Embryonic facial prominence (tissue), 1 donor: Measurements from ENCODE around the gene ABCA10.

Experiments
- DNase-seq: peaks from one replicate; pipeline ENCODE4 v3.0.0-alpha.2; 2016; ENCODE audit errors: extremely low spot score

The ABCA10 gene

DNA sequence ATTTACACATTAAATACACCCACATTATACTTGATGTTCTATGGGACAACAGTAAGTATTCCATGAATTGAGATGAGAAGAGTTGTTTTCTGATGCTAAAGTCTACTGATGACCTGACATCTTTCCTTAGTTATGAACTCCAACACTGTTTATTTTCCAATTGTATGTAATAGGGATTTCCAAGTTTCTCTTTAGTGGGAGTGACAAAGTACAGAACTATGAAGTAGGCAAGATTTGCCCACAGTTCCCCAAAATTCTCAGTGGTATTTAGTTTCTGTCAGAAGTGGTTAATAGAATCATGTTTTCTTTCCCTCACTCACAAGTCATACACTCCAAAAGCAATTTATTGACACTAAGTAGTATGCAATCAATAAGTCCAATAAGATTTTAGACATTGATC lies 64.4 kb downstream of the ABCA10 start:
- DNase-seq: no peak

DNA sequence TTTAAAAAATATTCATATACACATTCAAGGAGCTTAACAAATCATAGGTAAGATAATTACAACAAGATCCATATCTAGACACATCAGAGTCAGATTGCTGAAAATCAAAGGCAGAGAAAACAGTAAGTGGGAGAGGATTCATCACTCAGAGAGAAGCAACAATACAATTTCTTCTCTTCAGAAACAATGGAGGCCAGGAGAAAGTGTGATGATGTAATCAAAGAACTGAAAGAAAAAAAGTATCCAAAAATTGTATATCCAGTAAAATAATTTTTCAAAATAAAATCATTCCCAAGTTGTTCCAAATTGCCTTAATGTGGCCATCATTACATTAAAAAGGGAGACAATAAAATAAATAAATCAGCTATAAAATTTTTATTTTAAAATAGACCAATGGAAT lies 69.2 kb downstream of the ABCA10 start:
- no peak for DNase-seq

DNA sequence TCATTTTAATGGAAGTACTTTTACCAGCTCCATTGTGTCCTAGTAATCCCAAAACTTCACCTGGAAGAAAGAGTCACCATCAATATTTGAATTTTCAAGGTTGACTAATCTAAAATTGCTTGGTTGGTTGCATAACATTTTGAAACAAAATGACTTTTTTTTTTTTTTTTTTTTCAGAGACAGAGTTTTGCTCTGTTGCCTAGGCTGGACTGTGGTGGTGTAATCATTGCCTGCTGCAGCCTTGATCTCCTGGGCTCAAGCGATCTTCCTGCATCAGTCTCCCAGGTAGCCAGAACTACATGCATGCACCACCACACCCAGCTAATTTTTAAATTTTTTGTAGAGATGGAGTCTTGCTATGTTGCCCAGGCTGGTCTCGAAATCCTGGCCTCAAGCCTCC lies 74.4 kb downstream of the ABCA10 start:
- DNase-seq: no peak

DNA sequence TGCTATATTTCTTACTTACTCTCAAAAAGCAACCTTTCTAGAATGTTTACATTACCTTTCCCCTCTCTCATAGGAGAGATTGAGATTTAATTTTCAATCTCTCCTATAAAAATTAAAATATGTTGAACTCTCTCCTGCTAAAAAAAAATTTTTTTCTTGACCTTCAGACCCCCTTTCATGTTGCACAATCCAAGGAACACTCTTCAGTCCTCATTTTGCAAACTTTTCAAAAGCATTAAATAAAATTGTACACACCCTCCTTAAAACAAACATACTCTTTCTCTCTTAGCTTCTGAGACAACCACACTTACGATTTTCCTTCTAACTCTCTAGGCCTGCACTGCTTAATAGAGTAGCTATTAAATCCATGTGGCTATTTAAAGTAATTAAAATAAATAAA lies 78.3 kb downstream of the ABCA10 start:
- DNase-seq: no peak

DNA sequence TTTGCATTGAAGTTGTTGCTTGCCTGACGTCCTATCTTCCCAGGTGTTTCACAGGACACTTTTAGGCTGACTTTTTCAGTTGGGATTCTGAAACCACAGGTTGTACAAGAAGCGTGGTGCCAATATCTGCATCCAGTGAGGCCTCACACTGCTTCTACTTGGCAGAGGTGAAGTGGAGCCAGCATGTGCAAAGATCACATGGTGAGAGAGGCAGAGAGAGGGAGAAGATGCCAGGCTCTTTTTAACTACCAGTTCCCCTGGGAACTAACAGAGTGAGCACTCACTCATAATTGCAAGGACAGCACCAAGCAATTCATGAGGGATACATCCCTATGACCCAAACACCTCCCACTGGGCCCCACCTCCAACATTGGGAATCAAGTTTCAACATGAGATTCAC lies 81.2 kb downstream of the ABCA10 start:
- DNase-seq: no peak

DNA sequence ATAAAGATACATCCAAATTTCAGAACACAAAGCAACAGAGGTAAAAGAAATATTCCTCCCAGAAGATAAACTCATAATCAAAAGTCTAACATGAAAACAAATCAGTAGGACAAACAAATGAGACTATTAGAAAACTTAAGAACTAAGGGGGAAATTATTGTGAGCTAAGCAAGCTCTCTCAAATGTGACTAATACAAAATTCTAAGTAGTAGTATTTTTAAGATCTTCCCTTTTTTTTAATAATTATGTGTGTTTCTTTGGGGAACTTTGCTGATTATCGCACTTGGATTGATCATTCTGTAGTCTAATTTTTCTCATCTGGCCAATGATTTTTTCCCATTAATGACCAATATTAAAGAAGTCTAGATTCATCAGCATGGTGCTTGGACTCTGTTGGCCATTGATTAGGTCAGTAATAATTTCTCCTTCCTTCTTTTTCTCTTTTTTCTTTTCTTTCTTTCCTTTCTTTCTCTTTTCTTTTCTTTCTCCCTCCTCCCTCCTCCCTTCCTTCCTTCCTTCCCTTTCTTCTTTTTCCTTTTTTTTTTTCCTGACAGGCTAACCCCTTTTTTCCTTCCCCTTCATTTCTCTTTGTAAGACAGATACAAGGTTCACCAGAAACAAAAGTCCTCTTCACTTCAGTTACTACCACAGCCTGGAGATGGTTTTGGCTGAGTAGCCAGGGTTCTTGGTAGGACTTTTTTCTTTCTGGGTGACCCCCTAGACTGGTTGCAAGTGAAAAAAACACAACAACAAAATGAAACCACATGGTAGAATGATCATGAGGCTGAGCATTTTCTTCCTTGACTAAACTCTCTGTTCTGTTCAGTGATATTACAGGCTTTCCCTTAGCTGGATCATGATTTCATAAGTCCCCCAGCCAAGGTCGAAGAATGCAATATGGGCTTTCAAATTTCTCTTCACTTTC lies 84.0 kb downstream of the ABCA10 start:
- no peak for DNase-seq

DNA sequence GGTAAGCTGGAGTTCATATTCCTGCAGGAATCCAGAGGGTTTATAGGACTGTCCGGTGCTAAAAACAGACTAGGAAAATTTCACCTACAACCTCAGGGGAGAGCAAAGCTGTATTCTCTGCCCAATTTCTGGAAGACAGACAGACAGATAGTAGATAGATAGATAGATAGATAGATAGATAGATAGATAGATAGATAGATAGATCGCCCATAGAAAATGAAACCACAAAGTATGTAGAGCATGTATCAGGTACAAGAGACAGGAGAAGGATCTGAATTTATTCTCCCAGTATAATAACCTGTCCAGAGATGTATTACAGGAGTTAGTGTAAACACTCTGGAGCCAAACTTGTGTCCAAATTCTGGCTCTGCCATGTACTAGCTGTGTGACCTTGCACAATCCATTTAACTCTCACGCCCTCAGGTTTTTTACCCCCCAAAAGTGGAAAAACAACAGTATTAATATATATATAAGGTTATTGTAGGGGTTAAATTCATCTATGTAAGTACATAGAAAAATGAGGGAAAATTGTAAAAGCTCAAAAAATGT lies 84.9 kb downstream of the ABCA10 start:
- no peak for DNase-seq

DNA sequence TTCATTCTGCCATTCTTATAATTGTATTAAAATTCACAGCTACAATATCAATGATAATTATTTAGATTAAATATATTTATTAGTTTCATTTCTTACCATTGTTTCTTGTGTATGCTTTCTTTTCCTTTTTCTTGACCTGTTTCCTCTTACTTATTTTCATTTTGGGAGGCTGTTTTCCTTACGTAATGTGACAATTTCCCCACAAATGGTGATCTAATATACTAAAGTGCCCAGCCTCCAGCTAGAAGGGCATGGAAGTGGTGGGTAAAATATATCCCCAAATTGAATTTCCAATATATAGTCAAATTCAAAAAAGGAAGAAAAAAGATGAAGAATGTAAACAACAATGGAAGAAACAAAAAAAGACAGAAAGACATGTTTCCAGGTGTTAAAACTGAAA lies 85.5 kb downstream of the ABCA10 start:
- DNase-seq: no peak

DNA sequence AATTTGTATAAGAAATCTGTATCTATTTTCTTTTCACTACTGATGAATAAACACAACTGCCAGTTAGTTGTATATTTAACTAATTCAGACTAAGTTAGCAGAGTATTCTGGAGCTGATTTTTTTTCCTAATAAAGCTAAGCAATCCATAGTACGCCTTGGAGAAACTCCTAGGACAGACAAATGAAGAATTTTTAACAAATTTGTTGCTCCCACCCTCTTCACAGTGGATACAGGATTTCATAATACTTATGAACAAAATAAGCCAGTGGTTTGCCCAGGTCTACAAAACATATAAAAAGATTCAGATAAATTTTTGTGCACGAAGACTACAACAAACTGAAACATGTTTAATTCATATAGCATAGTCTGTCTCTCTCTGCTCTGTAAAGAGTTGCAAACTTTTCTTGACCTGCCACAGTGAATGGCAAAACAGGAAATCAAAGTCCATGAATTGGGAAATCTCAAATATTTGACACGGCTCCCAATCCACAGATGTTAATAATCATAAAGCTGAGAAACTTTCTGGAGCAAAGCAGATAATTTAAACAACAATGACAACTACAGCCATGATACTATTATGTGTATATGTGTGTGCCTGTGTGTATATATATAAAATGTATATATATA lies 86.3 kb downstream of the ABCA10 start:
- peak; percentile 17 for DNase-seq

DNA sequence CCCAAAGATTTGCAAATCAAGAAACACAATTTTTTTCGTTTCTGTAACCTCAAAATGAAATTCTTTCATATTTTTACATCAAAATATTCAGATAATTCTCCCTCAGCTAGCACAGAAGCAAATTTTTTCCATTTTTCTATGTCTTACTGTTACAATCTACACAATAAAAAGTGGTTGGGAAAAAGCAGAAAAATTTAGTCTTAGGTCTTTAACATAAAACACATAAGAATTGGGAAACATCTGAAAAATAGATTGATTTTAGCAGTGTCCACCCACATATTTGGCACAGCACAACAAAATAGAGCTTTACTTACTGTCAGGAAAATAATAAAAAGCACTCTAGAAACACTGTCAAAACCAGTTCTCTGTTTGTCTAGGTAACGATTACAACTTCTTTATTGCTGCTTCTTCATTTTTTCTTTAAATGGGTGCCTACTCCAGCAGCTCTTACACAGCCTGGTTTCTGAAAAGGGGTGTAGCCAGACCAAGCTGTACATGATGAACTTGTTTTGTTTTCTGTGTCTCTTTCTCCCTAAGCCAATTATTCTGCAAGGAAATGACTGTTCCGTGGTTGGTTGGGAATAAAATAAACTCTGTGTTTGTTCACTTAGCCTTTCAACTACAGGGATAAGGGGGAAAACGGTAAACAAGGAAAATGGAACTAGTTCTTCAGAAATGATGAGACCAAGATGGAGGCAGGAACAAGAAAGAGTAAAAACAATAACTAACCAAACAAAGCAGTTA lies 87.0 kb downstream of the ABCA10 start, which contains the start of gene ABCA6:
ABCA6 (minus strand) TSS at position 465 of the 744 bp plus-strand sequence. CDS start 1,192 bp downstream, outside the sequence.
- no peak for DNase-seq

DNA sequence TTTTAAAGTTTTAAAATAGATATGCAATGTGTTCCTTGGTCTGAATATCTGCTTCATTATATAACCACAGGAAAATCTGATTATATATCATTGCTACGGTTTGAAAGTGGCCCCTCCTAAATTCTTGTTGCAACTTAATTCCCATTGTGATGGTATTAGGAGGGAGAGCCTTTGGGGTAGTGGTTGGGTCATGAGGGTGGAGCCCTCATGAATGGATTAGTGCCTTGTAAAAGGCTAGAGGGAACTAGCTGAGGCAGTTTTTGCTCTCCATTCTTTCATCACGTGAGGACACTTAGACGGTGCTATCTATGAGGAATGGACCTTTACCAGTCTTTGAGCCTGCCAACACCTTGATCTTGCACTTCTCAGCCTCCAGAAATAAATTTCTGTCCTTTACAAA lies 94.5 kb downstream of the ABCA10 start:
- no peak for DNase-seq

DNA sequence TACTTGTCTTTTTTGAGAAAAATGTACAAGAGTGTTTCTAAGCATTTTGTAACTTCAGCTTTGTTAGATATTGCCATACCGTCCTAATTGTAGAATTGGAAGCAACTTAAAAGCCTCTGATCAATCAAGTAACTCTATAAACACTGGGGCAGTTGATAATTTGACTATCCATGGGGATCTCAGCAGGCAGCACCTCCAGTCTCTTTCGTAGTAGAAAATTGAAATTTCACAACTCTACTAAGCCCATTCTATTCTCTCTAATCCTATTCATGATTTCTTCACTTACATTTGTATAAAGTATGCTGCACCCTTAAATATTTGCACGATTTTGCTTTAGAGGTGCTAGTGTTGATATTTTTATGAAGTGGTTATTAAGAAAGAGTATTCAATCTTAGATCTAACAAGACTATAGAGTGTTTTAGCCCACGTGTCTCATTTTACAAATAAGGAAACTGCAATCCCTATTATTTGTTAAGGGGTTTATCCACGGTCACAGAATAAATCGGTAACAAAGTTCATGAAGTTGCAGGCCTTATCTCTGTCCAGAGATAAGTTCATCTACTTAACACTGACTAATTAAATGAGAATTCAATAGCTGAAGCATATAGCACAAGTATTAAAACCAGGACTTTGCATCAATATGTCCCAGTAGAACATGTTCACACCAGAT lies 97.9 kb downstream of the ABCA10 start:
- DNase-seq: no peak

DNA sequence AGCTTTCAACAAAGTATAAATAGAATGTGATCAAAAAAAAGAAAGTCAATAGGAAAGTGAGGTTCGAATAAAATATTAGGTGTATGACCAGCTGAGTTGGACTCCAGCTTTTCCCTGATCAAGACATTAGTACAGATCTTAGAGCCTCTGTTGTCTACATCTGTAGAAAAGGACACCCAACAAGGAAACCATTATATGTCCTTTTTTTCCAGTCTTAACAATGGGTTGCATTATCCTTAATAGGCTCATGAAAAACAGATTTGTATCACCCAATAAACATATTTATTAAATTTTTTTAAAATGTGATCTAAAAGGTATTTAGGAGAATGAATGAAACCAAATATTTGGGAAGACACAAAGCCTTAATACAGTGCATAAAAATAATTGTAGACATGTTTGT lies 105.0 kb downstream of the ABCA10 start:
- no peak for DNase-seq

DNA sequence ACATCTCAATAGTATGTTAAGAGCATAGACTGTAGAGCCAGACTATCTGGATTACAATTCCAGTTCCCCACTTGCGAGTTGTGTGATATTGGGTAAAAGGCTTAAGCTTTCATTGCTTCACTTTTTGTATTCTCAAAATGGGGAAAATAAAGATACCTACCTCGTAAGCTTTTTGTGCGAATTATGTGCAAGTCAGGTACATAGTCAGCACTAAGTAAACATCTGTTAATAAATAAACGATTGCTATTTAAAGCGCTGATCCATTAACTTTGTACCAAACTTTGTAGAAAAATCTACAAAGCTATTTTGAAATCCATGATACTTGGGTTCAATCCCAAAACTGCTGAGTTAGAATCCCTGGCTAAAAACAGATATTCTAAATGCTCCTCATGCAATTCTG lies 106.6 kb downstream of the ABCA10 start:
- DNase-seq: no peak

DNA sequence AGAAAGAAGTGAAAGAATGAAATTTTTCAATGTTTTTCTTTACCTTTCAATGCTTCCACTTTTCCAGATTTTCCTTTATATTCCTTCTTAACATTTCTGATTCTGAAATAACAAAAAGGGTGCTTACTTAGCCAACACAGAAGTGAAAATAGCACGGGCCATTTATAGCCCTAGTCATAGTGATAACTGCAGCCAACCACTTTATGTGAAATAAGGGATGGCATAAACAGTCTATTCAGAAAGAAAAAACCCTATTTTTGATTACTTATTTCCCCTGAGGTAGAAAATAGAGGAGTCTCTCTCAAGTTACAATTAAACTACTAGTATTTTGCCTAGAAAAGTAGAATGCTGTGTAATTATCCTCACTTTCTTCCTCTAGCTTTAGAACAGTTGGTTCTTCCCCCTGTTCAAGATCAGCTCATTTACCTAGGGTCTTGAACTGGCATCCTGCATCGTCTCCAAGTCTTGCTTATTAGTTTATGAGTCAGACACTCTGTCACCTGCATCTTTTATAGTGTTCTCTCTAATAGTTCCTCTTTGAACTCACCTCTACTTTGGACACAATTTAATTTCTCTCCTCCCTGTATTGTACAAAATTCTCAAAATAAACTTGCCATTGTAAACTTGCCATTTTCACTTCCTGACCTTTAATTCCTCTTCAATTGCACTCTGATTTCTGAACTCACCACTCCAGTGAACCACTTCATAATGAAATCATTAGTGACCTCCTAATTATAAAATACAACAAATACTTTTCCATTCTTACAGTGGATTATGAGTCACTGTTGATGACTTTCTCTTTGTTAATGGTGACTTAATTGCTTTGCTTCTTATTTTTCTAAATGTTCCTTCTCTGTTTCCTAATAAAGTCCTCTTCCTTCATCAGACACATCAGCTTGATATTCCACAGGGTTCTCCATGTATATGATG lies 110.5 kb downstream of the ABCA10 start:
- DNase-seq: no peak

DNA sequence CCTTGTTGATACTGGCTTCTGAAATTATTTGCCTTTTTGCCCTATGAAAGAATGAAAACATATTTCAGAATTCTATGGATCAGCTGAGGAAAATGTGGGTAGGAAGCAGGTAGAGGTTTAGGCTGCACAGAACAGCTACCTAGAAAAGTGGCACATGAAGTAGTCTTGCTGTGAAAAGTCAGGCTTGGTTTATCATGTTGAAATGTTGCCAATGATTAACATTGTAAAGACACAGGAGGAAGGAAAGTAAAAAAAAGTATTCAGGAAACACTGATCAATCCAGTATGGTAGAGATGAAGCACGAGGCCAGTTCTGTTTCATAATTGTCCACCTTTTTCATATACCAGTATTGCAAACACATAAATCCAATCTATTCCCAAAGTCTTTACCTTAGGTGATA lies 116.8 kb downstream of the ABCA10 start:
- DNase-seq: no peak

DNA sequence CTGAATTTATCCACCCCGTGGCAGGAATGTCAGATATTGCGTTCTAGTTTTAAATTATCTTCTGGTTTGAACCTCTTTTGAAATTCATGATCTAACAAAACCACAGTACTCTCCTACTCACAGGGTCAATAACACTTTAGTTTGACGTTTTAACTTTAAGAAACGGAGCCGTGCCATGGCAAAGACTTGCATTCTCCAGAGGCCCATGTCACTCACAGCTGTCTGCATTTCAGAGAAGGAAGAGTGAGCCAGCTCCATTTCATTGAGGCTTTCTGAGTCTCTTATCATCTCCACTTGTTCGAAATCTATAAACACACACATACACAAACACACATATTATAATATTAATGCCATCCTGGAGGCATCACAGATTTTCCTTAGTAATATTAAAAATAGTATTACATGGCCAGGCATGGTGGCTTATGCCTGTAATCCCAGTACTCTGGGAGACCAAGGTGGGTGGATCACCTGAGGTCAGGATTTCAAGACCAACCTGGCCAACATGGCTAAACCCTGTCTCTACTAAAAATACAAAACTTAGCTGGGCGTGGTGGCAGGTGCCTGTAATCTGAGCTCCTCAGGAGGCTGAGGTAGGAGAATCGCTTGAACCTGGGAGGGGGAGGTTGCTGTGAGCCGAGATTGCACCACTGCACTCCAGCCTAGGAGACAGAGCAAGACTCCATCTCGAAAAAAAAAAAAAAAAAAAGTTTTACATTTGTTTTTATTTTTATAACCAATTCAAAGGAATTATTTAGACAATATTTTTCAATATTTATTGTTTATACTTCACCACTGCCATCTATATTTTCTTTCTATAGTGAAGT lies 122.5 kb downstream of the ABCA10 start:
- no peak for DNase-seq

DNA sequence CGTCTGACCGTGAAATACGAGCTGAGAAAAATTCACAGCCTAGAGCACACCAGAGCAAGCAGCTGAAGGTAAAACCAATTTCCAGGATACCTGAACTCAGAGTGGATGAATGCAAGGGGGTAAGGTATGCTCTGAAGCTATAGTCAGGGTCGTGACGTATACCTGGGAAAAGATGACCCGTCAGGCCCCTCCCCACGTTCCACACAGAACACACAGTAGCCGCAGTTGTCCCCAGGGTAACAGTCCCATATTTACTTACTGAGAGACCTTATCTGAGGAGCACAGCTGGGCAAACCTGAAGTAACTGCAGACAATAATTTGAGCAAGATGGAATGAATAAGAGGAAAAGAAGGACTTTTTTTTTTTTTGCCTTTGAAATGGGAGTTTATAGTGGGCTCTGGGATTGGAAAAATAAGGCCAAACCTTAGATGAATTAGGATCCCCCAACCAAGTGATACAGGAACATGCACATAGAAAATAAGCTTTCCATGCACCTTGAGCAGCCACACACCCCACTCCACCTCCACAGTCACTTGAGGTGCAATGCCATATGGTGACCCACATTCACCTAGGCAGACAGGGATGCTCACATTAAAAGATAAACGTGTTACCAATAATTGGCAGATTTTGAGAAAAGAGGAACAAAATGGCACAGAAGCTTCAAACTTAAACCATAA lies 124.9 kb downstream of the ABCA10 start:
- DNase-seq: no peak

DNA sequence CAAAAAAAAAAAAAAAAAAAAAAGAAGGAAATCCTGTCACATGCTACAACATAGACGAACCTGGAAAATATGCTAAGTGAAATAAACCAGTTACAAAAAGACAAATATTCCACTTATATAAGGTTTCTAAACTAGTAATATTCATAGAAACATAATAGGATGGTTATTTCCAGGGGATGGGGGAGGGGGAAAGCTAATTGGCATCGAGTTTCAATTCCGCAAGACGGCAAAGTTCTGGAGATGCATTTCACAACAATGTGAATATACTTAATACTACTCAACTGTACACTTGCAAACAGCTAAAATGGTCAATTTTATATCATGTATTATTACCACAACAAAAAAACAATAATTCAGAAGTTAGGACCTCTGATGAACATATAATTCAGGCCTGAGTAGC lies 130.0 kb downstream of the ABCA10 start:
- no peak for DNase-seq
